NCI-H345 treated with DMSO at 0.1 percent for 48 hours (cell line): Measurements from ENCODE around the gene STK36.

Experiments used
- DNase-seq: peaks from one replicate; lab custom pipeline; 2025; ENCODE audit not compliant: unreplicated experiment; lab: John Stamatoyannopoulos, UW

Gene STK36

DNA sequence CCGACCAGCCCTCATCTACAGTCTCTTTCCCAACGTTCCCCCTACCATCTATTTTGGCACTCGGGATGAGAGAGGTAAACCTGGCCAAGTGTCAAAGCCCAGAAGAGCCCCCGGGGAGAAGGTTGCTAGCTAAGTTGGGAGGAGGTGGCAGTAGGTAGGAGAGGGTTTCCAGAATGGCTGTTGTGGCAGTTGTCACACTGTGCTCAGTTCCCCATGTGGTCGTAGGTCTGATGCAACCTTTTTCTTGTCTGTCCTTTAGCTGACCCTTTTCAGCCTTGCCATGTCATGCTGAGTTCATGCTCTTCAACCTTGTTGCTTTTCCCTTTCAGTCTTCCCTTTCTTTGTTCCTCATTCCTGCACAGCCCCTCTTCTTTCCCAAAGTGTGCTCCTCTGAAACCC lies 73.3 kb downstream of the STK36 start:
- DNase-seq: no peak

DNA sequence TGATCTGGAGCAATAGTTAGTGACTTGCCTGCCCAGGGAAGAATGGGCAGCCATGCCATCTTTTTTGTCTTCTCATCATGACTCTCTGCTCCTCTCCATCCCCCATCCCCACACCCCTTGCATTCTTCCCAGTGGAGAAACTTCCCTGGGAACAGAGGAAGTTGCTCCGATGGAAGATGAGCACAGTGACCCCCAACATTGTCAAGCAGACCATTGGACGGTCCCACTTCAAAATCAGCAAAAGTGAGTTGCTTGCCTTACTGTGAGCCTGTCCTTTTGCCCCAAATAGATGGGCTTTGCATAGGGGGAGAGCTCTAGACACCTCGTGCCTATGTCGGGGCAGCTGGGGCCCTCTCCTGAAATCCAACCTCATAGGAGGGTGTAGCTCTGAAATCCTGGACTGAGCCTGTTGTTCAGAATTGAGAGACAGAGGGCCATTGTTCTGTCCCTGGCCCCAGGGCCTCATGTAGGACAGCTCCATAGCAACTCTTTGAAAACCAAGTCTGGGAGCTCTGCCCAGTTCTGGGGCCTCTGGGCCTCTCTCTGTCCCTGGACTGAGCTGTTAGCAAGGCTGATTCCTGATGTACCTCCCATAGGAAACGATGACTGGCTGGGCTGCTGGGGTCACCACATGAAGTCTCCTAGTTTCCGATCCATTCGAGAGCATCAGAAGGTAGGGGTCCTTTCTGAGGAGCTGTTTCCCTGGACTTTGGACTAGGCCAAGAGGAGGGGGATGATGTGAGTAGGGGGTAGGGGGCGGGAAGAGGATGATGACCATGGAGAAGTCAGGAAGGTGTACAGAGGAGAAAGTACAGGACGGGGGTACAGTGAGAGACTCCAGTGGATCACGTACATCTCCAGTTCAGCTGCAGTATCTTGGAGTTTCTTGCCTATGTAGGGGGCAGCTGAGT lies 73.9 kb downstream of the STK36 start:
- DNase-seq: no peak

DNA sequence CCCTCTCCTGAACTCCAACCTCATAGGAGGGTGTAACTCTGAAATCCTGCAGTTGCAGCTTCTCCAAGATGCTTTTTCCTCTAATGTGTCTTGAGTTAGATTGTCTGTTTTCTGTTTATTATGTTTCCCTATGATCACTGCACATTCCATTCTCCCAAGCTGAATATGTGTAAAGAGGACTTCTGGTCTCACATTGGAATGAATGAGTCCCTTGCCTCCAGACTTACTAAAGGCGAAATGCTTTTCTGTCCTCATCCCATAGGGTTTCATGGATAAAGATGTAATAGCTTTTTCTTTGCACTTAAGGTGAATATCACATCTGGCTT lies 74.5 kb downstream of the STK36 start:
- DNase-seq: no peak

DNA sequence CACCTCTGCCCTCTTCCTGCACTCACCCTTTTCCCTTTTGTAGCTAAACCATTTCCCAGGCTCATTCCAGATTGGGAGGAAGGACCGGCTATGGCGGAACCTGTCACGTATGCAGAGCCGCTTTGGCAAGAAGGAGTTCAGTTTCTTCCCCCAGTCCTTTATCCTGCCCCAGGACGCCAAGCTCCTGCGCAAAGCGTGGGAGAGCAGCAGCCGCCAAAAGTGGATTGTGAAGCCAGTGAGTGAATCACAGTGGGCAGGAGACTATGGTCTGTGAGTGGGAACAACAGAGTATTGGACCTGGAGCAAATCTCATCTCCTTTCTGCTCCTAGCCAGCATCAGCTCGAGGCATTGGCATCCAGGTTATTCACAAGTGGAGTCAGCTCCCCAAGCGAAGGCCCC lies 75.1 kb downstream of the STK36 start:
- no peak for DNase-seq

DNA sequence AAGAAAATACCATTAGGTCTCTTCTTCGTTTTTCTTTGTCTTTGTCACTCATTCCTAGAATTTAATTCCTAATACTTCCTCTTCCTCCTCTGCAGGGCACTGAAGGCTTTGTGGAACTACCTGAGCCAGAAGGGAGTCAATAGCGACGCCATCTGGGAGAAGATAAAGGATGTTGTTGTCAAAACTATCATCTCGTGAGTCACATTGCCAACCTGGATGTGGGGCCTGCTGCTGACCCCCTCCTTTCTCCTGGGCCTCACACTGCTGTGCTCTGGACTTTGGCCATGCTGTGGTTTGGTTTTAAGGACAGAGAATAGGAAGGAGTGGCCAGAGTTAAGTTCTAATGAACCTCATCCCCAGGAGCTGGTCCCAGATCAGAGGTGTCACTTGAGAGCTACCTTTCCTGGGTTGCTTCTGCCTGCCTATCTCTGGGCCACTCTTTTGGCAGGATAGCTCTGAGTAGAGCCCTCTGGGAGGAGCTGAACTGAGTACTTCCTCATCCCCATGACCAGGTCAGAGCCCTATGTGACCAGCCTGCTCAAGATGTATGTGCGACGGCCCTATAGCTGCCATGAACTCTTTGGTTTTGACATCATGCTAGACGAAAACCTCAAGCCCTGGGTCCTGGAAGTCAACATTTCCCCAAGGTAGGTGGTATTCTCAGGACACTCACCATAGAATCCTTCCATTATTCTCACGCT lies 77.0 kb downstream of the STK36 start:
- no peak for DNase-seq
